KMS-11 (cell line): ENCODE measurements around the gene DPT.

Source experiments
- H2AFZ ChIP-seq: fragments of 200-600 bp; sonication (generic); 2 replicates; pipeline ENCODE4 v1.6.1; 2016; ENCODE audit warnings: antibody characterized with exemption, mixed run types, low read depth
- H3K27ac ChIP-seq: fragments of 200-600 bp; sonication (generic); 2 replicates; pipeline ENCODE4 v1.6.1; 2016; ENCODE audit warnings: mild to moderate bottlenecking, mixed run types
- H3K27me3 ChIP-seq: fragments of 200-600 bp; sonication (generic); 2 replicates; pipeline ENCODE4 v1.6.1; 2017; ENCODE audit warnings: mild to moderate bottlenecking, low read depth, mixed run types, moderate library complexity; ENCODE audit not compliant: insufficient read depth
- H3K36me3 ChIP-seq: fragments of 200-600 bp; sonication (generic); 2 replicates; pipeline ENCODE4 v1.6.1; 2017; ENCODE audit warnings: mild to moderate bottlenecking, mixed run types; ENCODE audit not compliant: insufficient read depth
- H3K4me1 ChIP-seq: fragments of 200-600 bp; sonication (generic); 2 replicates; pipeline ENCODE4 v1.6.1; 2016; ENCODE audit warnings: mild to moderate bottlenecking, low read depth, mixed run types; ENCODE audit not compliant: poor library complexity, severe bottlenecking
- H3K4me2 ChIP-seq: fragments of 200-600 bp; sonication (generic); 2 replicates; pipeline ENCODE4 v1.7.0; 2016; ENCODE audit warnings: mild to moderate bottlenecking, mixed run types
- H3K4me3 ChIP-seq: fragments of 200-600 bp; sonication (generic); IDR thresholded peaks from 2 replicates; pipeline ENCODE4 v1.6.1; 2017; ENCODE audit warnings: low read depth, low read length, mixed read lengths; ENCODE audit not compliant: insufficient read depth
- H3K79me2 ChIP-seq: fragments of 200-600 bp; sonication (generic); 2 replicates; pipeline ENCODE4 v1.6.1; 2016; ENCODE audit warnings: low read depth, mixed run types; ENCODE audit not compliant: insufficient read depth
- H3K9ac ChIP-seq: fragments of 200-600 bp; sonication (generic); 2 replicates; pipeline ENCODE4 v1.6.1; 2016; ENCODE audit warnings: mild to moderate bottlenecking, mixed run types
- H4K20me1 ChIP-seq: fragments of 200-600 bp; sonication (generic); 2 replicates; pipeline ENCODE4 v1.6.1; 2016; ENCODE audit warnings: mild to moderate bottlenecking, mixed run types; ENCODE audit not compliant: insufficient read depth
- CTCF ChIP-seq: fragments of 200-600 bp; sonication (generic); conservative IDR thresholded peaks from 2 replicates; pipeline ENCODE4 v1.6.1; 2017; ENCODE audit warnings: low read depth, mild to moderate bottlenecking, antibody characterized with exemption, low read length, moderate library complexity, mixed read lengths

Gene DPT

GRCh38 chr1:168734271-168734670 lies 5.3 kb upstream of the DPT start:
- no peak overlapping the region for H3K4me3 ChIP-seq
- H3K4me2 ChIP-seq = no peak overlapping the region
- no peaks in the 10 kb centered on the region for H4K20me1 ChIP-seq
- H2AFZ ChIP-seq = no peak overlapping the region
- no peak for TF ChIP-seq CTCF
- no peaks in the 10 kb centered on the region for H3K4me1 ChIP-seq
- no peaks in the 10 kb centered on the region for H3K27me3 ChIP-seq
- no peaks in the 10 kb centered on the region for H3K79me2 ChIP-seq
- H3K27ac ChIP-seq = no peak overlapping the region
- H3K36me3 ChIP-seq = no peaks in the 10 kb centered on the region
- no peak overlapping the region for H3K9ac ChIP-seq

- Histone ChIP-seq H3K27me3 (no peaks in the 10 kb centered on the region), H3K4me2 (no peak overlapping the region), H3K9ac (no peak overlapping the region), H3K79me2 (no peaks in the 10 kb centered on the region), H3K36me3 (no peaks in the 10 kb centered on the region), H3K27ac (no peak overlapping the region), H3K4me1 (no peaks in the 10 kb centered on the region), H2AFZ (no peak overlapping the region), H4K20me1 (no peaks in the 10 kb centered on the region), H3K4me3 (no peak overlapping the region)
- no peak for TF ChIP-seq CTCF
Observed at GRCh38 chr1:168733241-168733640, 4.2 kb upstream of the DPT start.

DNA sequence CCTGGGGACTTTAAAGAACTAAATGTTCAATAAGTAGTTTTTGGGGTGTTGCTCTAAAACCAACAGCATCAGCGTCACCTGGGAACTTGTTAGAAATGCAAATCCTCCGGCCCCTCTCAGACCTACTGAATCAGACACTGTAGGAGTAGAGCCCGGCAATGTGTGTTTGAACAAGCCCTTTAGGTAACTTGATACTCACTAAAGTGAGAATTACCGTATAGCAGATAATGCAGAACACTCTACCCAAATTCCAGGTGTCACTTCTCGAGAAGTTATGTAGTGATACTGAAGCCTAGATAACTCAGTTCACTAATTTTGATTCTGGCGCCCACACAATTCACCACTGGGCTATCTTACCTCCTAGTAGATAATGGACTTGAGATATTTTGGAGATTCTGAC lies 3.7 kb upstream of the DPT start:
- Histone ChIP-seq H2AFZ (no peak overlapping the region), H3K4me3 (no peak overlapping the region), H3K4me2 (no peak overlapping the region), H3K9ac (no peak overlapping the region), H3K4me1 (no peaks in the 10 kb centered on the region), H3K79me2 (no peaks in the 10 kb centered on the region), H3K27me3 (no peaks in the 10 kb centered on the region), H3K27ac (no peak overlapping the region), H4K20me1 (no peaks in the 10 kb centered on the region), H3K36me3 (no peaks in the 10 kb centered on the region)
- TF ChIP-seq CTCF = no peak

DNA sequence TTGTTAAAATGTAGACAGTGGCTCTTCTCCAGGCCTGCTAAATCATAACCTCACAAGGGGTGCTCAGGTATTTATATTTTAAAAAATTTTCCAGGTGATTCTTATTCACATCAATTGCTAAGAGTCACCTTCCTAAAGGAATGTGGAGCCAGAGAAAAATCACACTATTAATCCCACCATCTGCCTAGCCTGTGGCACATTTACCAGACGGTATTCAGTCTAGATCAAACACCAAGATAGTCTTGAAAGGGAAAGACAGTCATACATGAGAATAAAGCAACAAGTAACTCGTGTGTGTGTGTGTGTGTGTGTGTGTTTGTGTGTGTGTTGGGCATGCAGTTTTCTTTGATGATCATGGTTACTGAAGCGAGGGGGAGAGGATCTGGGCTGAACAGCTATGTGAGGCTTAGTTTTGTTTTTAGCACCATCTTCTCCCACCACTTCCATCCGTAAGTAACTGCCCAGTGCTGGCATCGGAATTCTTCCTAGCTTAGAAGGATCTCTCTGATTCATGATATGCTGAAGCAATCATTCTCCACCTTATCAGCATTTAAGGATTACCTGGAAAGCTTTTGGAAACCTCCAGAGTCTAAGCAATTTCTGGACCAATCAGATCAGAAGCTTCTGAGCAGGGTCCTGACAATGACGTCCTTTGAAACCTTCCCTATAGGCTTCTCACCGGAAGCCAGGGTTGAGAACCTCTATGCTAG lies 2.4 kb upstream of the DPT start:
- H3K4me3 ChIP-seq = no peak overlapping the region
- no peaks in the 10 kb centered on the region for H3K27me3 ChIP-seq
- TF ChIP-seq CTCF = no peak

More for the DNA sequence above, 2.4 kb upstream of the DPT start:
- Histone ChIP-seq H3K27ac (no peak overlapping the region), H3K36me3 (no peaks in the 10 kb centered on the region), H3K4me1 (no peaks in the 10 kb centered on the region), H3K4me2 (no peak overlapping the region), H2AFZ (no peak overlapping the region), H3K79me2 (no peaks in the 10 kb centered on the region), H3K9ac (no peak overlapping the region), H4K20me1 (no peaks in the 10 kb centered on the region)
